Naive thymus-derived CD4-positive, alpha-beta T cell (primary cell): Measurements from ENCODE around the gene ZNF134. TPM values are rescaled to one million over a fixed set of nuclear protein-coding genes. Genes with fewer than 3 reads are reported as not detected.

Experiments
- ATAC-seq: fragments of 150-1000 bp; cut with Tn5 transposase; 2 replicates; pipeline ENCODE4 v1.10.0; 2021; ENCODE audit warnings: mild to moderate bottlenecking, moderate library complexity
- CTCF ChIA-PET: fragments of 350-600 bp; sonication (Branson Sonifier 250); formaldehyde crosslinking; loops from one replicate; lab custom pipeline; 2021; ENCODE audit warnings: antibody characterized with exemption; lab: Charles Lee
- POLR2A ChIA-PET: fragments of 350-600 bp; sonication (Branson Sonifier 250); formaldehyde crosslinking; loops from one replicate; lab custom pipeline; 2021; ENCODE audit warnings: antibody characterized with exemption, inconsistent platforms; lab: Charles Lee
- DNase-seq, 9 donors: peaks; one replicate each; pipeline versions ENCODE4 v3.0.0 to v3.0.0-alpha.2; 2020 to 2022; ENCODE audit warnings: mixed read lengths in 1 of 9
- H3K27ac ChIP-seq: one replicate; pipeline ENCODE4 v1.7.0; 2013; ENCODE audit warnings: mild to moderate bottlenecking, low read depth, low read length, moderate library complexity
- H3K27me3 ChIP-seq, 2 donors: one replicate each; pipeline ENCODE4 v1.7.0; 2013; ENCODE audit warnings: low read length in 2 of 2, mild to moderate bottlenecking in 2 of 2, moderate library complexity in 2 of 2; ENCODE audit not compliant: control insufficient read depth in 2 of 2, insufficient read depth in 2 of 2
- H3K36me3 ChIP-seq, 3 experiments: 1 replicate in 2 of 3; 2 replicates in 1 of 3; pipeline ENCODE4 v1.7.0; 2013; ENCODE audit warnings: low read length in 3 of 3, mild to moderate bottlenecking in 3 of 3, moderate library complexity in 1 of 3; ENCODE audit not compliant: insufficient read depth in 3 of 3, control insufficient read depth in 2 of 3
- H3K4me1 ChIP-seq, 2 donors: one replicate each; pipeline ENCODE4 v1.7.0; 2013; ENCODE audit warnings: low read length in 2 of 2, mild to moderate bottlenecking in 2 of 2, moderate library complexity in 1 of 2; ENCODE audit not compliant: control insufficient read depth in 2 of 2, insufficient read depth in 2 of 2
- H3K4me3 ChIP-seq: 2 replicates; pipeline ENCODE4 v1.7.0; 2013; ENCODE audit warnings: mild to moderate bottlenecking, low read length
- H3K9me3 ChIP-seq, 3 experiments: 1 replicate in 2 of 3; 2 replicates in 1 of 3; pipeline ENCODE4 v1.7.0; 2013; ENCODE audit warnings: low read length in 3 of 3; ENCODE audit not compliant: control insufficient read depth in 2 of 3
- H3K27ac Mint-ChIP-seq, 9 donors: one replicate each; pipeline ENCODE4 v1.8.0; 2020 to 2022; ENCODE audit warnings: mixed read lengths in 9 of 9, mild to moderate bottlenecking in 8 of 9, moderate library complexity in 5 of 9, inconsistent platforms in 2 of 9
- H3K27me3 Mint-ChIP-seq, 5 donors: one replicate each; pipeline ENCODE4 v1.8.0; 2021 to 2022; ENCODE audit warnings: mixed read lengths in 5 of 5, mild to moderate bottlenecking in 1 of 5
- H3K36me3 Mint-ChIP-seq, 5 donors: one replicate each; pipeline ENCODE4 v1.8.0; 2020 to 2022; ENCODE audit warnings: mixed read lengths in 5 of 5, mild to moderate bottlenecking in 3 of 5, inconsistent platforms in 1 of 5
- H3K4me1 Mint-ChIP-seq, 7 donors: one replicate each; pipeline ENCODE4 v1.8.0; 2020 to 2022; ENCODE audit warnings: mixed read lengths in 7 of 7, mild to moderate bottlenecking in 3 of 7, inconsistent platforms in 1 of 7
- H3K4me3 Mint-ChIP-seq, 10 donors: one replicate each; pipeline ENCODE4 v1.8.0; 2020 to 2022; ENCODE audit warnings: mild to moderate bottlenecking in 10 of 10, mixed read lengths in 10 of 10, moderate library complexity in 6 of 10, inconsistent platforms in 2 of 10
- H3K9me3 Mint-ChIP-seq, 11 donors: one replicate each; pipeline ENCODE4 v1.8.0; 2020 to 2022; ENCODE audit warnings: mixed read lengths in 11 of 11, mild to moderate bottlenecking in 4 of 11, inconsistent platforms in 1 of 11, moderate library complexity in 1 of 11
- intact Hi-C, 2 donors: fragments of 100-400 bp; cut with micrococcal nuclease; formaldehyde crosslinking; loops; one replicate each; pipeline ENCODE4 v1.15.1; 2023
- polyA plus RNA-seq, 2 donors: library from polyadenylated mRNA; unstranded; fragments of 300-500 nt; fragmentation: Illumina TruSeq; gene quantifications; one replicate each; pipeline ENCODE4 v1.2.3, GENCODE V29; 2021
- total RNA-seq, 6 experiments: library from RNA in 5 of 6; stranded (reverse) in 5 of 6; gene quantifications; 1 replicate in 5 of 6; 2 replicates in 1 of 6; pipeline ENCODE4 v1.2.3 and lab custom pipeline; 2021 to 2026

ZNF134 gene
- total RNA-seq, result 10 to 100 TPM; 14.6 to 33.9 (median 25.7) TPM
- 10 to 100 TPM in 1 of 2 donors, 1 to 10 TPM in 1; 8.0 to 16.7 TPM for polyA plus RNA-seq
- total RNA-seq (lab: John Stamatoyannopoulos, UW), result 43.9 reads per million, percentile 68 among the genes with 10 or more reads in this experiment

- Histone ChIP-seq H3K9me3 (peaks cover 18 to 52% (median 39%) of the 10 kb centered on the region in 3 experiments), H3K4me1 (peaks cover 14 to 15% of the 10 kb centered on the region in 2 donors), H3K27me3 (no peaks in the 10 kb centered on the region), H3K27ac (peak within 1 kb of the TSS; percentile 76), H3K36me3 (peaks cover 11 to 48% (median 20%) of the 10 kb centered on the region in 3 experiments), H3K4me3 (peak within 1 kb of the TSS; percentile 94)
- POLR2A ChIA-PET, result interaction anchor here (0.6 to 1.9 kb wide), 9 partner anchors 13 to 569 kb away, joined by 3 to 16 read pairs (median 4); partner anchors contain the start of genes ZIK1, ZNF211, ZNF274 and ZNF530
- peak; percentile 100 for ATAC-seq
- H3K4me1 Mint-ChIP-seq, result peaks cover 18 to 43% (median 34%) of the 10 kb centered on the region in 7 donors
- peak within 1 kb of the TSS; percentile 79 to 95 (median 90) for H3K4me3 Mint-ChIP-seq
- H3K27ac Mint-ChIP-seq, result peak within 1 kb of the TSS; percentile 78 to 92 (median 86)
- peak; percentile 74 to 90 (median 84) for DNase-seq
- H3K9me3 Mint-ChIP-seq, result peaks cover 36 to 81% (median 60%) of the 10 kb centered on the region in 11 donors
- no peaks in the 10 kb centered on the region for H3K27me3 Mint-ChIP-seq
- CTCF ChIA-PET, result interaction anchor here (1.0 kb wide), 1 partner anchor 302 kb away, joined by 4 read pairs; the partner anchor contains the start of gene ZNF417
- intact Hi-C loops, result loop anchor here (1.0 to 2.0 kb wide), 15 partner anchors 15 to 541 kb away; partner anchors contain the start of genes ZIK1 (in 2 of the 2), ZNF211 (in 2 of the 2), ZNF530 (in 2 of the 2) and ZNF550 (in 2 of the 2)
- peaks cover 48 to 63% (median 54%) of the 10 kb centered on the region in 5 donors for H3K36me3 Mint-ChIP-seq
Observed at GRCh38 chr19:57613941-57614743, at the start of gene ZNF134. Gene ZNF134 (plus strand): TSS chr19:57614242. CDS start chr19:57619469, 5,227 bp downstream.

GRCh38 chr19:57566396-57567265 lies 47.4 kb upstream of the ZNF134 start:
- CTCF ChIA-PET, result no interaction called here
- H3K4me3 ChIP-seq, result no peak overlapping the region
- Mint-ChIP-seq H3K27ac (no peak overlapping the region), H3K36me3 (peaks cover 5 to 28% (median 26%) of the 10 kb centered on the region in 5 donors), H3K27me3 (peaks cover 0 to 8% (median 4%) of the 10 kb centered on the region in 5 donors), H3K4me3 (no peak overlapping the region), H3K4me1 (no peaks in the 10 kb centered on the region), H3K9me3 (peaks cover 20 to 100% (median 59%) of the 10 kb centered on the region in 11 donors)
- POLR2A ChIA-PET, result interaction anchor here (0.7 kb wide), 1 partner anchor 12 kb away, joined by 3 read pairs; the partner anchor contains the start of gene ZNF416
- H3K4me1 ChIP-seq, result no peaks in the 10 kb centered on the region
- no peak overlapping the region for H3K27ac ChIP-seq
- ATAC-seq, result no peak
- peaks cover 0 to 6% (median 0%) of the 10 kb centered on the region in 3 experiments for H3K36me3 ChIP-seq
- intact Hi-C loops, result no loop called here
- peaks cover 19 to 81% (median 35%) of the 10 kb centered on the region in 3 experiments for H3K9me3 ChIP-seq
- no peaks in the 10 kb centered on the region for H3K27me3 ChIP-seq
- DNase-seq, result no peak

- DNase-seq (no peak), ATAC-seq (no peak)
- Histone ChIP-seq H3K27ac (no peak overlapping the region), H3K4me1 (no peaks in the 10 kb centered on the region), H3K36me3 (peaks cover 16 to 47% (median 33%) of the 10 kb centered on the region in 3 experiments), H3K27me3 (no peaks in the 10 kb centered on the region), H3K4me3 (no peak overlapping the region), H3K9me3 (peaks cover 32 to 98% (median 71%) of the 10 kb centered on the region in 3 experiments)
- Mint-ChIP-seq H3K27ac (no peak overlapping the region), H3K4me1 (peaks cover 0 to 2% (median 0%) of the 10 kb centered on the region in 7 donors), H3K4me3 (no peak overlapping the region), H3K36me3 (peaks cover 40 to 61% (median 47%) of the 10 kb centered on the region in 5 donors), H3K9me3 (peaks cover 12 to 100% (median 72%) of the 10 kb centered on the region in 11 donors), H3K27me3 (no peaks in the 10 kb centered on the region)
- CTCF ChIA-PET, result no interaction called here
- POLR2A ChIA-PET, result interaction anchor here (1.0 kb wide), 1 partner anchor 9 kb away, joined by 3 read pairs; no protein-coding TSS in a partner anchor
- intact Hi-C loops, result loop anchor here (10.0 kb wide), 3 partner anchors 244 to 1256 kb away; partner anchors contain the start of genes ZNF329 (in 1 of the 2), ZNF552 (in 1 of the 2) and ZSCAN5A (in 1 of the 2)
Observed at GRCh38 chr19:57570707-57571106, 43.3 kb upstream of the ZNF134 start.

- H3K4me3 ChIP-seq, result peak overlapping the region; percentile 10
- H3K9me3 Mint-ChIP-seq, result peaks cover 18 to 100% (median 78%) of the 10 kb centered on the region in 11 donors
- no peaks in the 10 kb centered on the region for H3K27me3 Mint-ChIP-seq
- no peak overlapping the region for H3K27ac ChIP-seq
- ATAC-seq, result no peak
- POLR2A ChIA-PET, result interaction anchor here (0.6 to 1.3 kb wide), 3 partner anchors 14 to 137 kb away, joined by 3 read pairs; partner anchors contain the start of gene ZNF154
- H3K27ac Mint-ChIP-seq, result no peak overlapping the region
- H3K36me3 Mint-ChIP-seq, result peaks cover 53 to 72% (median 62%) of the 10 kb centered on the region in 5 donors
- H3K4me1 Mint-ChIP-seq, result peaks cover 6 to 16% (median 13%) of the 10 kb centered on the region in 7 donors
- intact Hi-C loops, result loop anchor here (10.0 kb wide), 3 partner anchors 242 to 1258 kb away; partner anchors contain the start of genes ZNF329 (in 1 of the 2), ZNF552 (in 1 of the 2) and ZSCAN5A (in 1 of the 2)
- DNase-seq, result no peak
- CTCF ChIA-PET, result no interaction called here
- H3K27me3 ChIP-seq, result no peaks in the 10 kb centered on the region
- peaks cover 20 to 59% (median 40%) of the 10 kb centered on the region in 3 experiments for H3K36me3 ChIP-seq
- H3K9me3 ChIP-seq, result peaks cover 23 to 94% (median 61%) of the 10 kb centered on the region in 3 experiments
- H3K4me1 ChIP-seq, result no peaks in the 10 kb centered on the region
- H3K4me3 Mint-ChIP-seq, result no peak overlapping the region
Observed at GRCh38 chr19:57572415-57572947, 41.6 kb upstream of the ZNF134 start.

- Histone ChIP-seq H3K9me3 (peaks cover 14 to 54% (median 41%) of the 10 kb centered on the region in 3 experiments), H3K4me1 (peaks cover 9 to 14% of the 10 kb centered on the region in 2 donors), H3K27me3 (no peaks in the 10 kb centered on the region), H3K27ac (no peak overlapping the region), H3K4me3 (no peak overlapping the region), H3K36me3 (peaks cover 20 to 52% (median 40%) of the 10 kb centered on the region in 3 experiments)
- H3K9me3 Mint-ChIP-seq, result peaks cover 18 to 85% (median 60%) of the 10 kb centered on the region in 11 donors
- H3K27me3 Mint-ChIP-seq, result no peaks in the 10 kb centered on the region
- H3K4me1 Mint-ChIP-seq, result peaks cover 12 to 32% (median 24%) of the 10 kb centered on the region in 7 donors
- CTCF ChIA-PET, result no interaction called here
- peak overlapping the region; percentile 1 to 86 (median 37) for H3K4me3 Mint-ChIP-seq
- intact Hi-C loops, result loop anchor here (5.0 to 10.0 kb wide), 6 partner anchors 171 to 1262 kb away; partner anchors contain the start of genes ZNF329 (in 1 of the 2), ZNF417 (in 1 of the 2), ZNF552 (in 1 of the 2) and ZNF586 (in 1 of the 2)
- peak overlapping the region in 1 of 9 donors; percentile 38 for H3K27ac Mint-ChIP-seq
- ATAC-seq, result no peak
- no peak for DNase-seq
- peaks cover 50 to 77% (median 62%) of the 10 kb centered on the region in 5 donors for H3K36me3 Mint-ChIP-seq
- POLR2A ChIA-PET, result no interaction called here
Observed at GRCh38 chr19:57576661-57577060, 37.4 kb upstream of the ZNF134 start.
